Measurements from ENCODE around the gene OR6C75. TPM values are rescaled to one million over a fixed set of nuclear protein-coding genes. Genes with fewer than 3 reads are reported as not detected.

The OR6C75 gene
- total RNA-seq, 1 donor from 2014 or later = not detected

Other genes starting within 250 kb of the OR6C75 start
- gene OR9K2, start 236.6 kb upstream of the OR6C75 start, total RNA-seq = not detected in 2 replicates
- not detected in 2 replicates for gene OR10A7, start 141.9 kb upstream of the OR6C75 start, total RNA-seq
- gene OR6C74, start 118.4 kb upstream of the OR6C75 start, total RNA-seq = not detected in 2 replicates
- not detected in 2 replicates for gene OR6C6, start 66.4 kb upstream of the OR6C75 start, total RNA-seq
- not detected in 2 replicates for gene OR6C1, start 48.6 kb upstream of the OR6C75 start, total RNA-seq
- gene OR6C3, start 32.2 kb upstream of the OR6C75 start, total RNA-seq = not detected in 2 replicates
- gene OR6C65, start 37.6 kb downstream of the OR6C75 start, total RNA-seq = not detected in 2 replicates
- gene OR6C76, start 63.3 kb downstream of the OR6C75 start, total RNA-seq = not detected in 2 replicates
- gene OR6C2, start 81.1 kb downstream of the OR6C75 start, total RNA-seq = not detected in 2 replicates
- gene OR6C70, start 107.2 kb downstream of the OR6C75 start, total RNA-seq = not detected in 2 replicates
- not detected in 2 replicates for gene OR6C68, start 129.4 kb downstream of the OR6C75 start, total RNA-seq
- not detected in 2 replicates for gene OR6C4, start 186.6 kb downstream of the OR6C75 start, total RNA-seq
- gene OR2AP1, start 209.5 kb downstream of the OR6C75 start, total RNA-seq = not detected in 2 replicates